GM18505 (cell line): ENCODE measurements around the gene ZNF805.
"Not testable (repeated sequence)": the region's sequence is repeated elsewhere in the genome, so short reads cannot be mapped to it uniquely, and the experiment has no call there.

Experiments used
- ATAC-seq: cut with Tn5 transposase; IDR thresholded peaks from one replicate; pipeline ENCODE4 v1.9.1; 2021; ENCODE audit not compliant: unreplicated experiment
- POLR2A ChIP-seq: IDR thresholded peaks from 4 replicates; pipeline ENCODE4 v1.6.1; 2011; ENCODE audit warnings: borderline replicate concordance; ENCODE audit not compliant: insufficient read depth, insufficient read length; ENCODE audit errors: extremely low read depth

The ZNF805 gene

GRCh38 chr19:57240311-57241090, at the start of gene ZNF805:
Gene ZNF805 (plus strand): TSS chr19:57240632. CDS start chr19:57240892, 260 bp downstream.
- peak; percentile 87 for ATAC-seq
- peak; percentile 79 for TF ChIP-seq POLR2A

GRCh38 chr19:57191141-57192076, 49.0 kb upstream of the ZNF805 start, which contains the start of gene ZNF264:
Gene ZNF264 (plus strand): TSS chr19:57191500. CDS start chr19:57191914, 414 bp downstream.
- TF ChIP-seq POLR2A: peak; percentile 86
- peak; percentile 94 for ATAC-seq

- no peak for ATAC-seq
- TF ChIP-seq POLR2A: no peak
These were observed 48.4 kb upstream of the ZNF805 start for GRCh38 chr19:57192077-57192420.

- no peak for TF ChIP-seq POLR2A
- no peak for ATAC-seq
These were observed 47.4 kb upstream of the ZNF805 start for GRCh38 chr19:57192993-57193392.

GRCh38 chr19:57197874-57198273, 42.6 kb upstream of the ZNF805 start:
- ATAC-seq: not testable (repeated sequence)

- TF ChIP-seq POLR2A: no peak
- no peak for ATAC-seq
These were observed 38.3 kb upstream of the ZNF805 start for GRCh38 chr19:57202160-57202559.

GRCh38 chr19:57210381-57210780, 30.1 kb upstream of the ZNF805 start:
- no peak for TF ChIP-seq POLR2A
- ATAC-seq: no peak

- TF ChIP-seq POLR2A: no peak
- ATAC-seq: no peak
These were observed 28.3 kb upstream of the ZNF805 start for GRCh38 chr19:57212109-57212508.

GRCh38 chr19:57227502-57227901, 12.9 kb upstream of the ZNF805 start:
- ATAC-seq: no peak

GRCh38 chr19:57231686-57232085, 8.7 kb upstream of the ZNF805 start:
- no peak for ATAC-seq
- TF ChIP-seq POLR2A: no peak

More at GRCh38 chr19:57227502-57227901, 12.9 kb upstream of the ZNF805 start:
- TF ChIP-seq POLR2A: no peak

GRCh38 chr19:57233207-57233606, 7.2 kb upstream of the ZNF805 start:
- TF ChIP-seq POLR2A: no peak

GRCh38 chr19:57239982-57240310, 486 bp upstream of the ZNF805 start:
- no peak for TF ChIP-seq POLR2A
- ATAC-seq: peak; percentile 33

More at GRCh38 chr19:57233207-57233606, 7.2 kb upstream of the ZNF805 start:
- no peak for ATAC-seq

- ATAC-seq: no peak
- TF ChIP-seq POLR2A: no peak
These were observed 744 bp downstream of the ZNF805 start for GRCh38 chr19:57241176-57241575.

GRCh38 chr19:57242821-57243220, 2.4 kb downstream of the ZNF805 start:
- ATAC-seq: no peak
- TF ChIP-seq POLR2A: no peak
